Astrocyte (in vitro differentiated cells and primary cell): ENCODE measurements around the gene PLEKHF1.

Experiments
- EZH2 ChIP-seq: IDR thresholded peaks from 2 replicates; pipeline ENCODE4 v1.6.1; 2012; ENCODE audit warnings: mild to moderate bottlenecking, low read length, inconsistent platforms; ENCODE audit not compliant: insufficient read depth
- TF ChIP-seq, protein P1 (sequence below): IDR thresholded peaks from 2 replicates; pipeline ENCODE4 v1.5.1; 2011; ENCODE audit warnings: low read depth, mild to moderate bottlenecking, inconsistent platforms, low read length, moderate library complexity; ENCODE audit not compliant: insufficient read depth

DNA sequence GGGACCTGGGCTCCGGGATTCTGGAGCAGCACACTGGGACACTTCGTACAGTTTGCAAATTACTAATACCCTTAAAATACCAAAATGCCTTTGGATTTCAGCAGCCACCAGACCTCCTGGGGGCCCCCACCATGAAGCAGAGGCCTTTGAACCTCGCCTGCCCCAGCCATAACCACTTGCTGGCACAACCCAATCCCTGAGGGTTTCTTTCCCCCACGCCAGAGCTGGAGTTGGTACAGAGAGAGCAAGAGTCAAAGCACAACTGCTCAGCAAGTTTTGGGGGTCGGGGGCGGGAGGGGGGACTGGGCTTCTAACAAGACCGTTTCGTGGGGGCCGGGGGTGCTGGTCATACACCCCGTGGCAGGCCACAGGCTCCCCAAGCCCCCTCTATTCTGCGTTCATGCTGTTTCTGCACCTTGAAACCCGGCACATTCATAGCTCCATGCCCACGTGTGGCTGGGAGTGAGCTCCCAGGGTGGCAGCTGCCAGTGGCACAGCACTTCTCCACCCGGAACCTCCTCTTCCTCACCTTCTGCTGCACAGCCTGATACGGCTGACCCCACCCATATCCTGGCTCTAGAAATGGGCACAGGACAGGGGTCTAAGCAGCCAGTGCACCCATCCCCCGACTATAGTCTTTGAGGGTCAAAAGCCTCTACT is 17.1 kb downstream of the PLEKHF1 start:
- TF ChIP-seq, protein P1, sequence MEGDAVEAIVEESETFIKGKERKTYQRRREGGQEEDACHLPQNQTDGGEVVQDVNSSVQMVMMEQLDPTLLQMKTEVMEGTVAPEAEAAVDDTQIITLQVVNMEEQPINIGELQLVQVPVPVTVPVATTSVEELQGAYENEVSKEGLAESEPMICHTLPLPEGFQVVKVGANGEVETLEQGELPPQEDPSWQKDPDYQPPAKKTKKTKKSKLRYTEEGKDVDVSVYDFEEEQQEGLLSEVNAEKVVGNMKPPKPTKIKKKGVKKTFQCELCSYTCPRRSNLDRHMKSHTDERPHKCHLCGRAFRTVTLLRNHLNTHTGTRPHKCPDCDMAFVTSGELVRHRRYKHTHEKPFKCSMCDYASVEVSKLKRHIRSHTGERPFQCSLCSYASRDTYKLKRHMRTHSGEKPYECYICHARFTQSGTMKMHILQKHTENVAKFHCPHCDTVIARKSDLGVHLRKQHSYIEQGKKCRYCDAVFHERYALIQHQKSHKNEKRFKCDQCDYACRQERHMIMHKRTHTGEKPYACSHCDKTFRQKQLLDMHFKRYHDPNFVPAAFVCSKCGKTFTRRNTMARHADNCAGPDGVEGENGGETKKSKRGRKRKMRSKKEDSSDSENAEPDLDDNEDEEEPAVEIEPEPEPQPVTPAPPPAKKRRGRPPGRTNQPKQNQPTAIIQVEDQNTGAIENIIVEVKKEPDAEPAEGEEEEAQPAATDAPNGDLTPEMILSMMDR: no peak
- no peak for TF ChIP-seq EZH2
